T-helper 1 cell treated with Interleukin-12 subunit alpha and Interleukin-12 subunit beta and Interleukin-4 antibody, amounts not matched to agents 30 μg/mL and 1 μg/mL, for 36 hours (primary cell): ENCODE data around the gene ANTXR2.
A peak's percentile ranks its signal among the peaks of the same experiment; 100 is the strongest.

Source experiments
- H3K27ac Mint-ChIP-seq: one replicate; pipeline ENCODE4 v1.8.0; 2021; ENCODE audit warnings: mild to moderate bottlenecking, mixed read lengths
- H3K27me3 Mint-ChIP-seq: one replicate; pipeline ENCODE4 v1.8.0; 2021; ENCODE audit warnings: low read depth, mixed read lengths
- H3K36me3 Mint-ChIP-seq: one replicate; pipeline ENCODE4 v1.8.0; 2021; ENCODE audit warnings: low read depth, mixed read lengths
- H3K4me1 Mint-ChIP-seq: one replicate; pipeline ENCODE4 v1.8.0; 2021; ENCODE audit warnings: low read depth, mixed read lengths
- H3K4me3 Mint-ChIP-seq: one replicate; pipeline ENCODE4 v1.8.0; 2021; ENCODE audit warnings: mild to moderate bottlenecking, moderate library complexity, mixed read lengths
- H3K9me3 Mint-ChIP-seq: one replicate; pipeline ENCODE4 v1.8.0; 2021; ENCODE audit warnings: mixed read lengths

Gene ANTXR2

DNA sequence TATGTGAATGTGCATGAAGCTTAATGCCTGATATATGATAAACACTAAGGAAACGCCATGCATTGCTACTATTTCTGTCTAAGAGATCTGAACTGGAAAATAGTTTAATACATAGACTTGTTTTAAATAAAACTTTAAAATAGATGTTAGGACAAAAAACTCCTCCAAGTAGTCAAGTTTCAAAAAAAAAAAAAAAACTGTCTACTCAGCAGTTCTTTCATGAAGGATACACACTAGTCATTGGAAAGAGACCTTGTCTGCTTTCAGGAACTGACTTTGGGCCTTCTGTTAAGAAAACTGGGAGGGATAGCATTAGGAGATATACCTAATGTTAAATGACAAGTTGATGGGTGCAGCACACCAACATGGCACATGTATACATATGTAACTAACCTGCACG lies 138.4 kb downstream of the ANTXR2 start:
- Mint-ChIP-seq H3K27ac (no peak overlapping the region), H3K4me1 (no peaks in the 10 kb centered on the region), H3K27me3 (no peaks in the 10 kb centered on the region), H3K9me3 (no peaks in the 10 kb centered on the region), H3K36me3 (peaks cover 9% of the 10 kb centered on the region), H3K4me3 (no peak overlapping the region)

GRCh38 chr4:79927931-79928330 lies 145.1 kb downstream of the ANTXR2 start:
- H3K9me3 Mint-ChIP-seq = no peaks in the 10 kb centered on the region
- no peaks in the 10 kb centered on the region for H3K27me3 Mint-ChIP-seq
- H3K36me3 Mint-ChIP-seq = peaks cover 6% of the 10 kb centered on the region
- H3K27ac Mint-ChIP-seq = no peak overlapping the region
- no peaks in the 10 kb centered on the region for H3K4me1 Mint-ChIP-seq
- no peak overlapping the region for H3K4me3 Mint-ChIP-seq

DNA sequence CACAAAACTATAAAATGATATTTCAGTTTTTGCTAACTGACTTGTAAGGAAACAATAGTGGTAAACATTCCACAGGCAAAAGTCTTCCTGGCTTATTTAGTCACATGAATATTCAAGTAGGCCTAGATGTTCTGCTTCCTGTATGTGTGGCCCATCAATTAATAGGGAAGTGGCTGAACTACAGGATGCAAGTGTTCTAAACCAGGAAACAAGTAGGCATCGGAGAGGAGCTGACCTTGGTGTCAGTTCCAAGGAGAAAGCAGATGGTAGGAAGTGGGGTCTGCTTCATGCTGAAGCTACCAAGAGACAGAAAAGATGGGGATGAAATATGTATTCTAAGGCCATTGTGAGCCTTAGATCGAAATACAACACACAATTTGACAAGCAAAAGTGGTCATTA lies 149.7 kb downstream of the ANTXR2 start:
- no peaks in the 10 kb centered on the region for H3K9me3 Mint-ChIP-seq
- no peak overlapping the region for H3K27ac Mint-ChIP-seq

GRCh38 chr4:79922011-79922410 lies 151.0 kb downstream of the ANTXR2 start:
- no peaks in the 10 kb centered on the region for H3K9me3 Mint-ChIP-seq
- H3K27ac Mint-ChIP-seq = no peak overlapping the region
- H3K36me3 Mint-ChIP-seq = peaks cover 6% of the 10 kb centered on the region
- H3K27me3 Mint-ChIP-seq = no peaks in the 10 kb centered on the region
- no peak overlapping the region for H3K4me3 Mint-ChIP-seq
- peaks cover 4% of the 10 kb centered on the region for H3K4me1 Mint-ChIP-seq

More for the DNA sequence above, 149.7 kb downstream of the ANTXR2 start:
- H3K4me3 Mint-ChIP-seq = no peak overlapping the region
- peaks cover 6% of the 10 kb centered on the region for H3K36me3 Mint-ChIP-seq
- H3K27me3 Mint-ChIP-seq = no peaks in the 10 kb centered on the region
- peaks cover 2% of the 10 kb centered on the region for H3K4me1 Mint-ChIP-seq

DNA sequence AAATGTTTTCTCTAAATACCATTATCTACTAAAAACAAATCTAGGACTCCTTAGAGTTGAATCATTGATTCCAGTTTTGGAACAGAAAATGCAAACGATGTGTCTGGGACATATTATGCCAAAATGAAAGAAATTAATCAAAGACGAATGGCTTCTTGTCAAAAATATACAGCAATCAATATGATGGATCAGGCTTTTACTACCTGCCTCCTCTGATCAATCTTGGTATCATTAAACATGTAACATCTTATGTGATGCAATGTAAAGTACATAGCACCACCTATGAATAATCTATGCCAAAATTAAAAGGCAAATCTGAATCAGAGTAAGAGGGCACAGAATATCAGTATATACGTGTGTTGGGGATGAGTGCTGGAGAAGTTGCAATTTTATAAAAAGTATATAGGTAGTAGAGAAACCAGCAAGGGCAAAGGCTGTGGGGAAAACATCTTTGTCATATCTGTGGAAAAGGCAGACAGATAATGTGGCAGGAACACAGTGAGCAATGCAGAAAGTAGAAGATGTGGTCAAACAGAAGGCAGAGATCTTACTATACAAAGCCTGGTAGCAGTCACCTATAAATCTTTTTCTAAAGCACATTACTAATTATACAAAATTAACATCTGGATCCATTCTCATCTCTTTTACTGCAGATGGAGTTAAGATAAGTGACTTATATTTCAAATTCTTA lies 152.7 kb downstream of the ANTXR2 start:
- Mint-ChIP-seq H3K27me3 (no peaks in the 10 kb centered on the region), H3K27ac (no peak overlapping the region), H3K4me1 (peaks cover 4% of the 10 kb centered on the region), H3K36me3 (peaks cover 6% of the 10 kb centered on the region), H3K9me3 (no peaks in the 10 kb centered on the region), H3K4me3 (no peak overlapping the region)

- no peaks in the 10 kb centered on the region for H3K27me3 Mint-ChIP-seq
These were observed 154.7 kb downstream of the ANTXR2 start for GRCh38 chr4:79918292-79918691.

DNA sequence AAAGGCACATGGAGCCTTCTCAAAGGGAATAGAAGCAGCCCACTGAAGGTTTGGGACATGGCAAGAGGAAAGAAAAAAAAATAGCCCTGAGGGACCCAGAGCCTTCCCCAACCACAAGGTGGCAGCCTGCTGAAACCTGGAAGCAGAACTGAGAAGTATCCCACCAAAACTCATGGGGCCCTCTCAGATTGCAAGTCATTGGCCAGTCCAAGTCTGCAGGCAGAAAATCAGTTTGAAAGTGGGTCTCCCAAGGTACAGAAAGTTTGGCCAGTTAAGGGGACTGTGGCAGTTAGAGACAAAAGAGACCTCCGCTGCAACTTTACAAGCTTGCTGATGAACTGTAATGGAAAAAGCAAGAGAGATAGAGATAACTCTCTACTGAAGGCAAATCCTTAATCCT lies 155.8 kb downstream of the ANTXR2 start:
- Mint-ChIP-seq H3K4me1 (peaks cover 6% of the 10 kb centered on the region), H3K27me3 (no peaks in the 10 kb centered on the region), H3K9me3 (no peaks in the 10 kb centered on the region), H3K36me3 (no peaks in the 10 kb centered on the region), H3K4me3 (no peak overlapping the region), H3K27ac (no peak overlapping the region)

More at GRCh38 chr4:79918292-79918691, 154.7 kb downstream of the ANTXR2 start:
- Mint-ChIP-seq H3K4me3 (no peak overlapping the region), H3K27ac (no peak overlapping the region), H3K36me3 (peaks cover 5% of the 10 kb centered on the region), H3K4me1 (peaks cover 8% of the 10 kb centered on the region), H3K9me3 (no peaks in the 10 kb centered on the region)

DNA sequence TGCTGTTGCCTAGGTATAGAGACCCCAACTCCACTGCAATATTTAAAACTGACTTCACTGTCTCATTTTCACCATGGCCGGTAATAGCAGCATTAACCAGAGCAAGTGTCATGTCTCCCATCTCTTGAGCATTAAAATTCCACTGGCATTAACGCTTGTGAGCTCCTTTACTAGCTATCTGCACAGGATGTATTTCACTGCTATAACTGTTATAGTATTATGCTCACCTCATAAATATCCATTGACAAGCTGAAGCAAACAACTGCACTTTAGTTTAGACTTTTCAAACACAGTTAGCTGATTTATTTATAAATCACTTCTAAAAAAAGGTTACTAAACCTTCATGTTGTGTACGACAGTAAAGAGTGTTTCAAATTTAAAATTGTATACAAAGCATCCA lies 157.8 kb downstream of the ANTXR2 start:
- Mint-ChIP-seq H3K27ac (no peak overlapping the region), H3K36me3 (peaks cover 2% of the 10 kb centered on the region), H3K27me3 (no peaks in the 10 kb centered on the region), H3K9me3 (no peaks in the 10 kb centered on the region), H3K4me3 (no peak overlapping the region), H3K4me1 (peaks cover 6% of the 10 kb centered on the region)

DNA sequence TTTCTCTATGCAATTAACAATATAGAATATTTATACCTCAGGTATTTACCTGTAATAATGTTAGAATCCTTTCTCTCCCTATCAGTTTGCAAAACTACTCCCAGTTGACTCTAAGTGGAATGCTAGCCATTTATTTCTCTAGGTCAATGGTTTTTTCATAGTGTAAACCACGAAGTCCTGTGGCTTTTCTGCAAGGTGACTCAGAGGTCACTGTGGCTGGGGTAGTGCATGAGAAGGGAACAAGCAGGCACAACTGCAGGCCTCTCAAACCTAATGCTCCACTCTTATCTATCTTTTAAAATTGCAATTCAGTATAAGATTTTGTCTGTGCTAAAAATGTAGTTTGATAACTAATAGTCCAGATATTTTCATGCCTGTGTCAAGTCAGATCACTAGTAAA lies 159.4 kb downstream of the ANTXR2 start:
- Mint-ChIP-seq H3K4me1 (peaks cover 6% of the 10 kb centered on the region), H3K27ac (no peak overlapping the region), H3K36me3 (peaks cover 4% of the 10 kb centered on the region), H3K9me3 (no peaks in the 10 kb centered on the region), H3K27me3 (no peaks in the 10 kb centered on the region), H3K4me3 (no peak overlapping the region)

- H3K27ac Mint-ChIP-seq = peak overlapping the region; percentile 24
- peaks cover 14% of the 10 kb centered on the region for H3K4me1 Mint-ChIP-seq
- H3K36me3 Mint-ChIP-seq = peaks cover 40% of the 10 kb centered on the region
These were observed 166.0 kb downstream of the ANTXR2 start for GRCh38 chr4:79907001-79907400.

DNA sequence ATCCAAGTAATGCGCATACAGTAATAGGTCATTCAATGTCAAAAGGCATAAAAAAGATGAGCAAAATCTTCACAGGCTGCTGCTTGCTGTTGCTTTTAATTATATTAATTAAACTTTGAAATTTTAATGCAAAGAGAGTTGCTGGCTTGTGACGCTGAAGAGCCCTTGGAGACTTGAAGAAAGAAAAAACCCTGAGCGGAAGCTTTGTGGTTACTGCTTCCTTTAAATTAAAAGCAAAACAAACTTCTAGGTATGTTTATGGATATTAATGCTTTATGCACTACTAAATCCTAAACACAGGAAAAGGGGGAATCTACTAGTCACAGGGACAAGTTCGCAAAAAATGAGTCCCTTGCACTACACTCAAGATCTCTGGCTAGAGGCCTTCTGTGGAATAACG lies 166.7 kb downstream of the ANTXR2 start:
- peaks cover 14% of the 10 kb centered on the region for H3K4me1 Mint-ChIP-seq
- H3K4me3 Mint-ChIP-seq = no peak overlapping the region
- H3K9me3 Mint-ChIP-seq = no peaks in the 10 kb centered on the region
- H3K27me3 Mint-ChIP-seq = no peaks in the 10 kb centered on the region
- peaks cover 42% of the 10 kb centered on the region for H3K36me3 Mint-ChIP-seq
- H3K27ac Mint-ChIP-seq = no peak overlapping the region

More at GRCh38 chr4:79907001-79907400, 166.0 kb downstream of the ANTXR2 start:
- H3K9me3 Mint-ChIP-seq = no peaks in the 10 kb centered on the region
- no peak overlapping the region for H3K4me3 Mint-ChIP-seq
- no peaks in the 10 kb centered on the region for H3K27me3 Mint-ChIP-seq

DNA sequence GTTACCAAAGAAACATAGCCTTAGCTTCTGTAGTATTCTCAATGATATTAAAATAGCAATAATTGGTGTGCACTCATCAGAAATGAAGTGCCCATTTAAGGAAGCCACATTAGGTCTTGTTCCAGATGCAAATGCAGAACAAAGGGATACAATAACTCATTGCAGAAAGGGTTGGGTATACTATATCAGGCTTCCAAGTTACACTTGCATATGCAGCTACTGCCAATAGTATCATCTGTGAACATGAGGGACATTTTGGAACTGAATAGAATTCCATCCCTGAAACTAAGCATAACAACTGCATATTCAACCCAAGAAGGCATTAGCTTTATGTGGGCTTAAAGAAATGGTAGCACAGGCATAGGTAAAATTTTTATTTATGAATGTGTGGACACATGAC lies 167.8 kb downstream of the ANTXR2 start:
- peaks cover 39% of the 10 kb centered on the region for H3K36me3 Mint-ChIP-seq
- no peak overlapping the region for H3K27ac Mint-ChIP-seq
- no peak overlapping the region for H3K4me3 Mint-ChIP-seq
- peaks cover 14% of the 10 kb centered on the region for H3K4me1 Mint-ChIP-seq
- no peaks in the 10 kb centered on the region for H3K27me3 Mint-ChIP-seq
- H3K9me3 Mint-ChIP-seq = no peaks in the 10 kb centered on the region

- peaks cover 14% of the 10 kb centered on the region for H3K4me1 Mint-ChIP-seq
- H3K27ac Mint-ChIP-seq = no peak overlapping the region
- no peaks in the 10 kb centered on the region for H3K9me3 Mint-ChIP-seq
- H3K36me3 Mint-ChIP-seq = peaks cover 39% of the 10 kb centered on the region
- H3K4me3 Mint-ChIP-seq = no peak overlapping the region
- no peaks in the 10 kb centered on the region for H3K27me3 Mint-ChIP-seq
These were observed 168.7 kb downstream of the ANTXR2 start for GRCh38 chr4:79904331-79904730.

- peaks cover 12% of the 10 kb centered on the region for H3K36me3 Mint-ChIP-seq
- no peak overlapping the region for H3K4me3 Mint-ChIP-seq
- peaks cover 2% of the 10 kb centered on the region for H3K4me1 Mint-ChIP-seq
- peaks cover 9% of the 10 kb centered on the region for H3K27me3 Mint-ChIP-seq
- no peak overlapping the region for H3K27ac Mint-ChIP-seq
- H3K9me3 Mint-ChIP-seq = no peaks in the 10 kb centered on the region
These were observed 172.8 kb downstream of the ANTXR2 start for GRCh38 chr4:79900182-79900581.

GRCh38 chr4:79899481-79899880 lies 173.5 kb downstream of the ANTXR2 start:
- Mint-ChIP-seq H3K27ac (peak overlapping the region; percentile 28), H3K4me1 (peaks cover 2% of the 10 kb centered on the region), H3K4me3 (no peak overlapping the region), H3K36me3 (peaks cover 8% of the 10 kb centered on the region), H3K27me3 (peaks cover 9% of the 10 kb centered on the region), H3K9me3 (no peaks in the 10 kb centered on the region)

GRCh38 chr4:79898055-79898454 lies 175.0 kb downstream of the ANTXR2 start:
- no peak overlapping the region for H3K4me3 Mint-ChIP-seq
- no peaks in the 10 kb centered on the region for H3K4me1 Mint-ChIP-seq
- H3K27me3 Mint-ChIP-seq = peaks cover 9% of the 10 kb centered on the region
- peaks cover 2% of the 10 kb centered on the region for H3K36me3 Mint-ChIP-seq
- H3K27ac Mint-ChIP-seq = no peak overlapping the region
- H3K9me3 Mint-ChIP-seq = no peaks in the 10 kb centered on the region
